HUES48 (cell line): ENCODE results near the gene CLASP1.
"Not testable (repeated sequence)": the region's sequence is repeated elsewhere in the genome, so short reads cannot be mapped to it uniquely, and the experiment has no call there.

ENCODE experiments used
- H3K27ac ChIP-seq: one replicate; pipeline ENCODE4 v1.7.0; 2013; ENCODE audit warnings: low read depth, low read length, inconsistent platforms
- H3K27me3 ChIP-seq: 2 replicates; pipeline ENCODE4 v1.6.1; 2013; ENCODE audit warnings: mild to moderate bottlenecking, low read length; ENCODE audit not compliant: control insufficient read depth, insufficient read depth
- H3K36me3 ChIP-seq: 2 replicates; pipeline ENCODE4 v1.6.1; 2013; ENCODE audit warnings: low read length; ENCODE audit not compliant: control insufficient read depth, insufficient read depth
- H3K4me1 ChIP-seq: 2 replicates; pipeline ENCODE4 v1.6.1; 2013; ENCODE audit warnings: mild to moderate bottlenecking, low read length; ENCODE audit not compliant: control insufficient read depth, insufficient read depth
- H3K4me3 ChIP-seq: 2 replicates; pipeline ENCODE4 v1.5.1; 2013; ENCODE audit warnings: mild to moderate bottlenecking, low read depth, low read length
- H3K9ac ChIP-seq: 2 replicates; pipeline ENCODE4 v1.6.1; 2013; ENCODE audit warnings: mild to moderate bottlenecking, low read depth, low read length, moderate library complexity
- H3K9me3 ChIP-seq: 2 replicates; pipeline ENCODE4 v1.6.1; 2013; ENCODE audit warnings: low read length; ENCODE audit not compliant: control insufficient read depth, insufficient read depth

CLASP1 gene

GRCh38 chr2:121613774-121614173 is 35.5 kb downstream of the CLASP1 start:
- Histone ChIP-seq H3K27me3 (no peaks in the 10 kb centered on the region), H3K4me1 (peaks cover 4% of the 10 kb centered on the region), H3K4me3 (no peak overlapping the region), H3K9me3 (no peaks in the 10 kb centered on the region), H3K9ac (no peak overlapping the region), H3K27ac (no peak overlapping the region), H3K36me3 (peaks cover 10% of the 10 kb centered on the region; the same call in 1 of the 2 replicates)

- no peaks in the 10 kb centered on the region for H3K27me3 ChIP-seq
- H3K4me1 ChIP-seq, result peaks cover 4% of the 10 kb centered on the region
- no peaks in the 10 kb centered on the region for H3K9me3 ChIP-seq
- peaks cover 10% of the 10 kb centered on the region; the same call in 1 of the 2 replicates for H3K36me3 ChIP-seq
- no peak overlapping the region for H3K9ac ChIP-seq
- H3K27ac ChIP-seq, result no peak overlapping the region
- no peak overlapping the region for H3K4me3 ChIP-seq
Observed at GRCh38 chr2:121613152-121613551, 36.1 kb downstream of the CLASP1 start.

GRCh38 chr2:121611730-121612705 is 37.2 kb downstream of the CLASP1 start:
- no peak overlapping the region for H3K4me3 ChIP-seq
- H3K36me3 ChIP-seq, result peaks cover 10% of the 10 kb centered on the region; the same call in 1 of the 2 replicates
- peaks cover under 1% of the 10 kb centered on the region for H3K4me1 ChIP-seq
- no peaks in the 10 kb centered on the region for H3K27me3 ChIP-seq
- no peak overlapping the region for H3K9ac ChIP-seq
- no peaks in the 10 kb centered on the region for H3K9me3 ChIP-seq
- H3K27ac ChIP-seq, result no peak overlapping the region

GRCh38 chr2:121611048-121611649 is 38.1 kb downstream of the CLASP1 start:
- H3K9ac ChIP-seq, H3K4me1 ChIP-seq, H3K9me3 ChIP-seq, H3K4me3 ChIP-seq, H3K27me3 ChIP-seq, H3K27ac ChIP-seq: not testable (repeated sequence)
- H3K36me3 ChIP-seq, result peaks cover 10% of the 10 kb centered on the region; the same call in 1 of the 2 replicates

- not testable (repeated sequence) for H3K27ac ChIP-seq, H3K4me3 ChIP-seq
Observed at GRCh38 chr2:121610487-121610874, 38.8 kb downstream of the CLASP1 start.

GRCh38 chr2:121608967-121609366 is 40.3 kb downstream of the CLASP1 start:
- Histone ChIP-seq H3K9me3 (no peaks in the 10 kb centered on the region), H3K27ac (no peak overlapping the region), H3K4me1 (no peaks in the 10 kb centered on the region; the same call in 1 of the 2 replicates), H3K36me3 (peaks cover 18% of the 10 kb centered on the region), H3K9ac (no peak overlapping the region), H3K4me3 (no peak overlapping the region), H3K27me3 (no peaks in the 10 kb centered on the region)

More at GRCh38 chr2:121610487-121610874, 38.8 kb downstream of the CLASP1 start:
- peaks cover 16% of the 10 kb centered on the region for H3K36me3 ChIP-seq
- H3K9me3 ChIP-seq, H3K27me3 ChIP-seq, H3K9ac ChIP-seq, H3K4me1 ChIP-seq: not testable (repeated sequence)

GRCh38 chr2:121608367-121608766 is 40.9 kb downstream of the CLASP1 start:
- Histone ChIP-seq H3K36me3 (peaks cover 15% of the 10 kb centered on the region), H3K27ac (no peak overlapping the region), H3K9me3 (no peaks in the 10 kb centered on the region), H3K27me3 (no peaks in the 10 kb centered on the region), H3K4me3 (no peak overlapping the region), H3K9ac (no peak overlapping the region), H3K4me1 (no peaks in the 10 kb centered on the region; the same call in 1 of the 2 replicates)

GRCh38 chr2:121605820-121606733 is 43.2 kb downstream of the CLASP1 start:
- Histone ChIP-seq H3K4me1 (no peaks in the 10 kb centered on the region; the same call in 1 of the 2 replicates), H3K36me3 (peaks cover 15% of the 10 kb centered on the region), H3K9ac (no peak overlapping the region), H3K9me3 (no peaks in the 10 kb centered on the region), H3K27ac (no peak overlapping the region), H3K27me3 (no peaks in the 10 kb centered on the region), H3K4me3 (no peak overlapping the region)

GRCh38 chr2:121603185-121603584 is 46.1 kb downstream of the CLASP1 start:
- H3K27ac ChIP-seq, result no peak overlapping the region

GRCh38 chr2:121599963-121600651 is 49.2 kb downstream of the CLASP1 start:
- H3K4me3 ChIP-seq, result no peak overlapping the region
- H3K4me1 ChIP-seq, result peaks cover 8% of the 10 kb centered on the region; the same call in 1 of the 2 replicates
- H3K27ac ChIP-seq, result no peak overlapping the region
- H3K36me3 ChIP-seq, result peaks cover 7% of the 10 kb centered on the region
- H3K27me3 ChIP-seq, result no peaks in the 10 kb centered on the region
- no peak overlapping the region for H3K9ac ChIP-seq
- H3K9me3 ChIP-seq, result no peaks in the 10 kb centered on the region

More at GRCh38 chr2:121603185-121603584, 46.1 kb downstream of the CLASP1 start:
- Histone ChIP-seq H3K36me3 (peaks cover 15% of the 10 kb centered on the region), H3K9ac (no peak overlapping the region), H3K4me1 (no peaks in the 10 kb centered on the region), H3K27me3 (no peaks in the 10 kb centered on the region), H3K4me3 (no peak overlapping the region), H3K9me3 (no peaks in the 10 kb centered on the region)
